GM18505 (cell line): ENCODE data around the gene TSHB.
"Not testable (repeated sequence)": the region's sequence is repeated elsewhere in the genome, so short reads cannot be mapped to it uniquely, and the experiment has no call there.

Source experiments
- ATAC-seq: cut with Tn5 transposase; IDR thresholded peaks from one replicate; pipeline ENCODE4 v1.9.1; 2021; ENCODE audit not compliant: unreplicated experiment
- POLR2A ChIP-seq: IDR thresholded peaks from 4 replicates; pipeline ENCODE4 v1.6.1; 2011; ENCODE audit warnings: borderline replicate concordance; ENCODE audit not compliant: insufficient read depth, insufficient read length; ENCODE audit errors: extremely low read depth

TSHB gene

GRCh38 chr1:115029526-115029925 lies at the start of gene TSHB:
Gene TSHB, plus strand, starts transcription at chr1:115029826. Its CDS starts 3,537 bp downstream, at chr1:115033363.
- no peak for TF ChIP-seq POLR2A

GRCh38 chr1:114982251-114982650 lies 47.4 kb upstream of the TSHB start:
- no peak for TF ChIP-seq POLR2A
- no peak for ATAC-seq

More at GRCh38 chr1:115029526-115029925, at the start of gene TSHB:
- no peak for ATAC-seq

- TF ChIP-seq POLR2A, result no peak
- ATAC-seq, result no peak
Observed at GRCh38 chr1:114986286-114986685, 43.3 kb upstream of the TSHB start.

GRCh38 chr1:114988095-114988494 lies 41.5 kb upstream of the TSHB start:
- no peak for TF ChIP-seq POLR2A
- no peak for ATAC-seq

- no peak for TF ChIP-seq POLR2A
- ATAC-seq, result no peak
Observed at GRCh38 chr1:114997510-114998289, 31.9 kb upstream of the TSHB start.

- no peak for ATAC-seq
Observed at GRCh38 chr1:115006191-115006590, 23.4 kb upstream of the TSHB start.

GRCh38 chr1:115012006-115012405 lies 17.6 kb upstream of the TSHB start:
- TF ChIP-seq POLR2A, result no peak
- no peak for ATAC-seq

More at GRCh38 chr1:115006191-115006590, 23.4 kb upstream of the TSHB start:
- no peak for TF ChIP-seq POLR2A

- no peak for ATAC-seq
- TF ChIP-seq POLR2A, result no peak
Observed at GRCh38 chr1:115012434-115012833, 17.2 kb upstream of the TSHB start.

GRCh38 chr1:115013792-115014191 lies 15.8 kb upstream of the TSHB start:
- no peak for TF ChIP-seq POLR2A
- ATAC-seq, result no peak

- not testable (repeated sequence) for ATAC-seq
Observed at GRCh38 chr1:115019549-115019948, 10.1 kb upstream of the TSHB start.

GRCh38 chr1:115021145-115021544 lies 8.5 kb upstream of the TSHB start:
- no peak for ATAC-seq
- no peak for TF ChIP-seq POLR2A

- ATAC-seq, result no peak
- no peak for TF ChIP-seq POLR2A
Observed at GRCh38 chr1:115023593-115023992, 6.0 kb upstream of the TSHB start.

- TF ChIP-seq POLR2A, result no peak
- no peak for ATAC-seq
Observed at GRCh38 chr1:115031595-115031994, 2.0 kb downstream of the TSHB start.

GRCh38 chr1:115035652-115036051 lies 6.0 kb downstream of the TSHB start:
- no peak for ATAC-seq
- no peak for TF ChIP-seq POLR2A
